ENCODE data around the gene TLR4.

Gene TLR4

GRCh38 chr9:117697046-117697445 is 7.2 kb upstream of the TLR4 start:
- TF ChIP-seq ZNF274 (IDR thresholded peaks at IDR 0.05; ENCODE audit: low read depth, low read length), result no peak
- H3K4me3 ChIP-seq (ENCODE audit: low read length), result no peak overlapping the region

DNA sequence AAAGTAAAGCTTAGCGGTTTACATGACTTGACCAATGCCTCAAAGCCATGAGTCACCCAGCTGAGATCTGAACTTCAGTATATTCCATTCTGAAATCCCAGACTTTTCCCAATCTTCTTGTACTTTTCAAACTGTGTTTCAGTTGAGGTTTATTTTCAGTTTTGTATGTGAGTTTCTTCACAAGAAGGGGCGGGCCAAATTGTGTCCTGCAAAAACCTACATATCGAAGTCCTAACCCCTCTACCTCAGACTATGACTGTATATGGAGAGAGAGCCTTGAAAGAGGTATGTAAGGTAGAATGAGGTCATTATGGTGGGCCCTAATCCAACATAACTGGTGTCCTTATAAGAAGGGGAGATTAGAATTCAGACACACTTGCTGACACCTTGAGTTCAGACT is 666 bp upstream of the TLR4 start:
- H3K4me3 ChIP-seq (ENCODE audit: low read length), result no peak overlapping the region
- TF ChIP-seq ZNF274 (IDR thresholded peaks at IDR 0.05; ENCODE audit: low read depth, low read length), result no peak

- no peak for TF ChIP-seq ZNF274 (IDR thresholded peaks at IDR 0.05; ENCODE audit: low read depth, low read length)
- H3K4me3 ChIP-seq (ENCODE audit: low read length), result no peak overlapping the region; the same call in 1 of the 2 replicates
Observed at GRCh38 chr9:117704597-117704996, 394 bp downstream of the TLR4 start.

DNA sequence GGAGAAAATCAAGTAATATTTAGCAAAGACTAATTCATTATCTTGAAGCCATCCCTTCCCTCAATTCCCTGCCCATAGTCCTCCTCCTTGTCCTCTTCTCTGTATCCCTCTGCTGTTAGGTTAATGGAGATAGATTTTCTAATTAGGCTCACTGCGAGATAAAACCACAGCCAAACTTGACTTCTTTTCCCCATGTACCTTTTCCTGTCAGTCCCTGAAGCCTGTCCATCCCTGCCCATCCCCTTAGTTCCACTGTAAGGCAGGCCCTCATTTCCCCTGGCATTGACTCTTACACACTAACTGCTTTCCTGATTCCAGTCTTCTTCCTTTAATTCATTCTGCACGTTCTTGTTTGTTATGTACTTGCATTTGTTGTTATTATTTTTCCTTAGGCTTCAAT is 1.2 kb downstream of the TLR4 start:
- no peak overlapping the region for H3K4me3 ChIP-seq (ENCODE audit: low read length)
- no peak for TF ChIP-seq ZNF274 (IDR thresholded peaks at IDR 0.05; ENCODE audit: low read depth, low read length)

DNA sequence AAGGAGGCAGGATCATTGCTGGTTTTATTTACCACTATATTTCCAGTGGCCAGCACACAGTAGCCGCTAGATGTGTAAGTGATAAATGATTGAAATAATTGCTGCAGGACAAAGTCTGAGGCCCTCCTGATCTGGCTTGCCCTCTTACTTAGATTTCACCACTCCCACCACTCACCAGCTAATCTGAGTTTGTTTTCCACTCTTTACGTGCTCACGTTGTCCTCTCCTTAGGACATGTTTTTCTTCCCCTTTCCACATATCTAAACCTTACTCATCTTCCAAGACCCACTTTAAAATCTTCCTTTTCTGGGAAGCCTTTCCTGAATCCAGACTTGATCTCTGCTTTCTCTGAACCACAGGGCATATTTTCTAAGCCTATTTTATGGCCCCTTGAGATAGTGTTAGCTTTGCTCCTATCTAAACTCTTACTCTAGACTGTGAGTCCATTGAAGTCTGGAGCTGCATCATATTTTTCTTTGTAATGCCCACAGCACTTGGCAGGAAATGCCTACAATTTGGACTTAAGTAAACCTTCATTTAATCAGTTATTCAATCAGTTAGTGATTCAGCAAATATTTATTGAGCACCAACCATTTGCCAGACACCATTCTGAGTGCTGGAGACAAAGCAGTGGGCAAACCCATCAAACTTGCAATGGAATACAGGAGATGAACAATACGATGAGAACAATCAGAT is 2.4 kb downstream of the TLR4 start:
- TF ChIP-seq ZNF274 (IDR thresholded peaks at IDR 0.05; ENCODE audit: low read depth, low read length), result no peak
- no peak overlapping the region for H3K4me3 ChIP-seq (ENCODE audit: low read length)

- TF ChIP-seq ZNF274 (IDR thresholded peaks at IDR 0.05; ENCODE audit: low read depth, low read length), result no peak
- no peak overlapping the region for H3K4me3 ChIP-seq (ENCODE audit: low read length)
Observed at GRCh38 chr9:117707561-117707960, 3.4 kb downstream of the TLR4 start.

- TF ChIP-seq ZNF274 (IDR thresholded peaks at IDR 0.05; ENCODE audit: low read depth, low read length), result no peak
- H3K4me3 ChIP-seq (ENCODE audit: low read length), result no peak overlapping the region
Observed at GRCh38 chr9:117709936-117710335, 5.7 kb downstream of the TLR4 start.

DNA sequence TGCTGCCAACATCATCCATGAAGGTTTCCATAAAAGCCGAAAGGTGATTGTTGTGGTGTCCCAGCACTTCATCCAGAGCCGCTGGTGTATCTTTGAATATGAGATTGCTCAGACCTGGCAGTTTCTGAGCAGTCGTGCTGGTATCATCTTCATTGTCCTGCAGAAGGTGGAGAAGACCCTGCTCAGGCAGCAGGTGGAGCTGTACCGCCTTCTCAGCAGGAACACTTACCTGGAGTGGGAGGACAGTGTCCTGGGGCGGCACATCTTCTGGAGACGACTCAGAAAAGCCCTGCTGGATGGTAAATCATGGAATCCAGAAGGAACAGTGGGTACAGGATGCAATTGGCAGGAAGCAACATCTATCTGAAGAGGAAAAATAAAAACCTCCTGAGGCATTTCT is 10.1 kb downstream of the TLR4 start:
- no peak overlapping the region for H3K4me3 ChIP-seq (ENCODE audit: low read length)
- no peak for TF ChIP-seq ZNF274 (IDR thresholded peaks at IDR 0.05; ENCODE audit: low read depth, low read length)

- H3K4me3 ChIP-seq (ENCODE audit: low read length), result no peak overlapping the region
- TF ChIP-seq ZNF274 (IDR thresholded peaks at IDR 0.05; ENCODE audit: low read depth, low read length), result no peak
Observed at GRCh38 chr9:117715411-117715989, 11.3 kb downstream of the TLR4 start.

DNA sequence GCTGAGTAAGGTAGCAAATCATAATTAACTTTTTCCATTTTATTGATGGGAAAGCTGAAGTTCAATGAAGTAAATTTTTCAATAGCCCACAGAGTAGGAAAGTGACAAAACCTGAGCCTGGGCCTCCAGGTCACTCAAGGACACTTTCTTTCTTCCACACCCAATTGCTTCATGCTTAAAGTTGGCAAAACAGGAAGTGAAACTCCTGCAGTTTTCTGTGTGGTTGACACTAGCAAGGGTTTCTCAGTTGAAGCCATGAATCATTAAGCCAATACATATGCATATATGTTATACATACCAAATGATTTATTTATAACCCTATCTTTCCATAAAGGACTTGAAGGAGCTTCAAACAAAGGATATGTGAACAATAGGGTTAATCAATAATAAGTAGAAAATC is 13.9 kb downstream of the TLR4 start:
- no peak overlapping the region for H3K4me3 ChIP-seq (ENCODE audit: low read length)
- TF ChIP-seq ZNF274 (IDR thresholded peaks at IDR 0.05; ENCODE audit: low read depth, low read length), result no peak

DNA sequence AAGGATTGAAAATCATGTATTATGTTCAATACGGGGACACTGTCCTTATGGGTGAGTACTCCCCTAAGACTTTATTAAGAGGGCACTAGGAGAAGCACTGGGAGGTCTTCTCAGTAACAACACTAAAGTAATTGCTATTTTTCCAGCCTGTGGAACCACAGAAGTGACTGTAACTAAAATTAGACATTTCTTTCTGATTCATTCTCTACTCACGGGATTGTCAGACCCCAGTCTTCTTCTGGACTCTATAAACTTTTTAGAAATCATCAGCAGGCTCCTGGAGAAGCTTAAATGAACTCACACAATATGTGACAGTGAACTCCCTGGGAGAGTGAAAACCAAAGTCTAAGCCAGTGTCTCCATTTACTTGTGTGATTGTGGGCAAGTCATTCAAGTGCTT is 14.5 kb downstream of the TLR4 start:
- no peak overlapping the region for H3K4me3 ChIP-seq (ENCODE audit: low read length)
- no peak for TF ChIP-seq ZNF274 (IDR thresholded peaks at IDR 0.05; ENCODE audit: low read depth, low read length)

- no peak overlapping the region for H3K4me3 ChIP-seq (ENCODE audit: low read length)
- TF ChIP-seq ZNF274 (IDR thresholded peaks at IDR 0.05; ENCODE audit: low read depth, low read length), result no peak
Observed at GRCh38 chr9:117719161-117719920, 15.1 kb downstream of the TLR4 start.

- TF ChIP-seq ZNF274 (IDR thresholded peaks at IDR 0.05; ENCODE audit: low read depth, low read length), result no peak
Observed at GRCh38 chr9:117720066-117720465, 15.9 kb downstream of the TLR4 start.

DNA sequence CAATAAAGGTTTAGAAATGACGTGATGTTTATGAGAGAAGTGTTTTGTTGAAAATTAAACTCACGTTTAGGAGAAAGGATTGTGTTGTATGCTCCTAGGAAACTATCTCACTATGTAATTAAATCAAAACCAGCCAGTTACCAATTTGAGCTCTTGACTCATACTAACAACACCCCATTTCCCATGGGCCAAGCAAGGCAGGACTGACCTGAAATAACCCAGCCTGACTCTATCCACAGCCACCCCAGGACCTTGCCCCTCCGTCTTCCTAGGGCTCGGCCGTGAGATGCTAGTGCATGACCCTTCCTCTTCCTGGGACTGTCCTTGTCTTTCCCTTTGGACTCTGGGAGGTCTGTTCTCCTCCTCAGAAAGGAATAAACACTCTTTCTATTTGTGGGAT is 16.4 kb downstream of the TLR4 start:
- no peak for TF ChIP-seq ZNF274 (IDR thresholded peaks at IDR 0.05; ENCODE audit: low read depth, low read length)

More at GRCh38 chr9:117720066-117720465, 15.9 kb downstream of the TLR4 start:
- H3K4me3 ChIP-seq (ENCODE audit: low read length), result no peak overlapping the region

DNA sequence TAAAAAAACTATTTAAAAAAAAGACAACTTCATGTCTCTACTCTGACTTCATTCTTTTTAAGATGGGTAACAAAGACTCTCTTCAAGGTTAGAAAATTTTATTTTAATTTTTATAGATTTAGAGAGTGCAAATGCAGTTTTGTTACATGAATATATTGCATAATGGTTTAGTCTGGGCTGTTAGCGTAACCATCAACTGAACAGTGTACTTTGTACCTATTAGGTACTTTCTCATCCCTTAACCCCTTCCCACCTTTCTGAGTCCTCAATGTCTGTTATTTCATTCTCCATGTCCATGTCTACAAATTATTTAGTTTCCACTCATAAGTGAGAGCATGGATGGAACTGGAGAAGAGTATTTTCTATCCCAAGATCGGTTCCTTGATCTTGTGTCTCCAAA is 16.8 kb downstream of the TLR4 start:
- H3K4me3 ChIP-seq (ENCODE audit: low read length), result no peak overlapping the region
- no peak for TF ChIP-seq ZNF274 (IDR thresholded peaks at IDR 0.05; ENCODE audit: low read depth, low read length)

More for the DNA sequence above, 16.4 kb downstream of the TLR4 start:
- no peak overlapping the region for H3K4me3 ChIP-seq (ENCODE audit: low read length)
